ENCODE results near the gene MYO19.

DNA sequence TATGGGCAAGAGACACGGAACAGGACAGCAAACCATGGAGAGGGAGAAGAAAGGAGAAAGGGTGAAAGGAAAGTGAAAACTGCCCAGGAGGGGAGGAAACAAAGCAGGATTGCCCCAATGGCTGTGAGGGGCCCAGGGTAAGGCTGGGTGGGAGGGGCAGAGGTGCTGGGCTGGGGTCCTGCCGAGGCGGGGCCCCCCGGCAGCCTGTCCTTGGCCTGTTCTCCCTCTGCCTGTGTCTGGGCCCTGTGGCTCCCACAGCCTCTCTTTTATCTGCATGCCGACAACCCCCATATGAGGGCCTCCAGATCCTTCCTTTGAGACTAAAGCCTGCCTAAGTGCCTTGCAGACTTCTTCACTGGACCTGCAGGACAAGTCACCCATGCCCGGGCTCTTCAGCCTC is 32.7 kb downstream of the MYO19 start:
- TF ChIP-seq, protein P1, sequence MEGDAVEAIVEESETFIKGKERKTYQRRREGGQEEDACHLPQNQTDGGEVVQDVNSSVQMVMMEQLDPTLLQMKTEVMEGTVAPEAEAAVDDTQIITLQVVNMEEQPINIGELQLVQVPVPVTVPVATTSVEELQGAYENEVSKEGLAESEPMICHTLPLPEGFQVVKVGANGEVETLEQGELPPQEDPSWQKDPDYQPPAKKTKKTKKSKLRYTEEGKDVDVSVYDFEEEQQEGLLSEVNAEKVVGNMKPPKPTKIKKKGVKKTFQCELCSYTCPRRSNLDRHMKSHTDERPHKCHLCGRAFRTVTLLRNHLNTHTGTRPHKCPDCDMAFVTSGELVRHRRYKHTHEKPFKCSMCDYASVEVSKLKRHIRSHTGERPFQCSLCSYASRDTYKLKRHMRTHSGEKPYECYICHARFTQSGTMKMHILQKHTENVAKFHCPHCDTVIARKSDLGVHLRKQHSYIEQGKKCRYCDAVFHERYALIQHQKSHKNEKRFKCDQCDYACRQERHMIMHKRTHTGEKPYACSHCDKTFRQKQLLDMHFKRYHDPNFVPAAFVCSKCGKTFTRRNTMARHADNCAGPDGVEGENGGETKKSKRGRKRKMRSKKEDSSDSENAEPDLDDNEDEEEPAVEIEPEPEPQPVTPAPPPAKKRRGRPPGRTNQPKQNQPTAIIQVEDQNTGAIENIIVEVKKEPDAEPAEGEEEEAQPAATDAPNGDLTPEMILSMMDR (IDR thresholded peaks at IDR 0.05; ENCODE audit: low read depth, low read length, poor library complexity, severe bottlenecking) = no peak
- no peak for TF ChIP-seq EZH2phosphoT487 (IDR thresholded peaks at IDR 0.05; ENCODE audit: borderline replicate concordance, low read length)
